Activated CD8-positive, alpha-beta memory T cell treated with anti-CD3 and anti-CD28 coated beads for 1 hour (primary cell): ENCODE results near the gene TIGD3.
A peak's percentile ranks its signal among the peaks of the same experiment; 100 is the strongest.

Source experiments
- DNase-seq, 2 donors: peaks; one replicate each; pipeline ENCODE4 v3.0.0-alpha.2; 2020; ENCODE audit warnings: low read depth in 1 of 2; ENCODE audit errors: extremely low read depth in 1 of 2

The TIGD3 gene

GRCh38 chr11:65366340-65366773 lies 11.8 kb downstream of the TIGD3 start:
- DNase-seq = no peak

GRCh38 chr11:65370659-65371049 lies 16.1 kb downstream of the TIGD3 start:
- no peak for DNase-seq

GRCh38 chr11:65373839-65374580 lies 19.5 kb downstream of the TIGD3 start:
- no peak for DNase-seq

GRCh38 chr11:65375012-65375411 lies 20.5 kb downstream of the TIGD3 start:
- DNase-seq = no peak

- no peak for DNase-seq
Observed at GRCh38 chr11:65376138-65376713, 21.7 kb downstream of the TIGD3 start.

GRCh38 chr11:65377036-65377435 lies 22.5 kb downstream of the TIGD3 start:
- DNase-seq = no peak

- no peak for DNase-seq
Observed at GRCh38 chr11:65377777-65378176, 23.2 kb downstream of the TIGD3 start.

- DNase-seq = no peak
Observed at GRCh38 chr11:65378208-65378927, 23.8 kb downstream of the TIGD3 start.

GRCh38 chr11:65378928-65379638 lies 24.5 kb downstream of the TIGD3 start:
- no peak for DNase-seq

- no peak for DNase-seq
Observed at GRCh38 chr11:65379698-65380459, 25.3 kb downstream of the TIGD3 start.

GRCh38 chr11:65380460-65381119 lies 26.0 kb downstream of the TIGD3 start:
- DNase-seq = no peak

- DNase-seq = no peak
Observed at GRCh38 chr11:65381716-65382032, 27.1 kb downstream of the TIGD3 start.

- peak; percentile 83 for DNase-seq
Observed at GRCh38 chr11:65382033-65382803, 27.7 kb downstream of the TIGD3 start, which contains the start of gene SLC25A45. Gene SLC25A45, minus strand, starts transcription at chr11:65382646. Its CDS starts 695 bp downstream, at chr11:65381951.

- DNase-seq = no peak
Observed at GRCh38 chr11:65382804-65383368, 28.3 kb downstream of the TIGD3 start.

GRCh38 chr11:65383778-65384177 lies 29.2 kb downstream of the TIGD3 start:
- no peak for DNase-seq

GRCh38 chr11:65384301-65384889 lies 29.8 kb downstream of the TIGD3 start:
- no peak for DNase-seq

GRCh38 chr11:65386307-65387140 lies 32.0 kb downstream of the TIGD3 start, which contains the start of gene FRMD8:
Gene FRMD8, plus strand, starts transcription at chr11:65386637. Its CDS starts 400 bp downstream, at chr11:65387037.
- peak; percentile 75 to 87 for DNase-seq

- no peak for DNase-seq
Observed at GRCh38 chr11:65388731-65389130, 34.2 kb downstream of the TIGD3 start.
